GM19193 (cell line): ENCODE measurements around the gene MYDGF.

Source experiments
- POLR2A ChIP-seq: IDR thresholded peaks from 4 replicates; pipeline ENCODE4 v1.6.1; 2011; ENCODE audit not compliant: insufficient read depth, insufficient read length; ENCODE audit errors: extremely low read depth

MYDGF gene

DNA sequence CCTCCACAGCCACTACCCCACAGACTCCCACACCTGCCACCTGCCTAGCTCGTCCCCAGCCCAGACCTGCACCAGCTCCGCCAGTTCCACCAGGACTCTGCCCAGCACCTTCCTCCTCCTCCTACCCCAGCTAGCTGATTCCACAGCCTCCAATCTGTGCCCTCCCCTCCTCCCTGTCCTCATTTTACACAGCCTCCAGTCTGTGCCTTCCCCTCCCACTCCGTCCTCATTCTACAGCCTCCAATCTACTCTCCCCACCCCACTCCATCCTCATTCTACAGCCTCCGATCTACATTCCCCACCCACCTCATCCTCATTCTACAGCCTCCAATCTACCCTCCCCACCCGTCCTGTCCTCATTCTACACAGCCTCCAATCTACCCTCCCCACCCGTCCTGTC lies 7.3 kb downstream of the MYDGF start:
- TF ChIP-seq POLR2A, result no peak

- no peak for TF ChIP-seq POLR2A
These were observed 8.0 kb downstream of the MYDGF start for GRCh38 chr19:4662020-4662695.

GRCh38 chr19:4660993-4661392 lies 9.1 kb downstream of the MYDGF start:
- no peak for TF ChIP-seq POLR2A

DNA sequence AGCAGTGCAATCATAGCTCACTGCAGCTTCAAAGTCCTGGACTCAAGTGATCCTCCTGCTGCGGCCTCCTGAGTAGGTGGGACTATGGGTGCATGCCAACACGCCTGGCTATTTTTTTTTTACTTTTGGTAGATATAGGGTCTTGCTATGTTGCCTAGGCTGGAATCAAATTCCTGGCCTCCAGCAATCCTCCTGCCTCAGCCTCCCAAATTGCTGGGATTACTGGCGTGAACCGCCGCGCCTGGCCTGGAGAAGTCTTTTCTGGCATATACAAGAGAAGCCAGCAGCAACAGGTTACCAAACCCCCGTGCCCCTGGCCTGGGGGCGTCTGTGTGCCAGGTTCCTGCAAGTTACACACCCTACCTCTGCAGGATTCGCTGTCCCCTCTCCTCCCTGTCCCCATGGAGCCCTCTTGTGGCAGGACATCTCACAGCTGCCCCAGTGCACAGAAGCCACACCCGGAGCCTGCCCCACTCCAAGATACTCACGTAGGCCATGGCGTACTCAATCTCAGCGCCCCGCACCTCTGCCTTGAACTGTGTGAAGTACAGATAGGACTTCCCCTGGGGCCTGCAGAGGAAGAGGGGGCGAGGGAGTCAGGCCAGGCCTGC lies 9.9 kb downstream of the MYDGF start:
- no peak for TF ChIP-seq POLR2A

- TF ChIP-seq POLR2A, result no peak
These were observed 12.3 kb downstream of the MYDGF start for GRCh38 chr19:4657835-4658234.

DNA sequence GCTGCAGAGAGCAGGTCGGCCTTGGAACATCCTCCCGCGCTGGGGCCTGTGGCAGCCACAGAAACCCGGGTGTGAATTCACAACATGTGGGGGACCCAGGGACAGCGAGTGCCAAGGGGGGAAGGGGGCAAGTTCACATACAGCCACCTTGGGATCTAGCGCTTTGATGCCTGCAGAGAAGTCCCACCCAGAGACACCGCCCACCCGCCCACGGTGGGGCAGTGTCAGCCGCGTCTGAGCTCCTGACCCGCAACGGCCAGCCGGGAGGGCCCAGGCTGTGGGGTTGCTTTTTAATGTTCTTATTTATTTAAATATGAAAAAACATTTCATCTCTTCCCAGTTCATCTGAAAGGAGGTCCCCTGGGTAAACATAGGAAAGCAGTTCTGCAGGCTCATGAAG lies 12.9 kb downstream of the MYDGF start:
- no peak for TF ChIP-seq POLR2A

DNA sequence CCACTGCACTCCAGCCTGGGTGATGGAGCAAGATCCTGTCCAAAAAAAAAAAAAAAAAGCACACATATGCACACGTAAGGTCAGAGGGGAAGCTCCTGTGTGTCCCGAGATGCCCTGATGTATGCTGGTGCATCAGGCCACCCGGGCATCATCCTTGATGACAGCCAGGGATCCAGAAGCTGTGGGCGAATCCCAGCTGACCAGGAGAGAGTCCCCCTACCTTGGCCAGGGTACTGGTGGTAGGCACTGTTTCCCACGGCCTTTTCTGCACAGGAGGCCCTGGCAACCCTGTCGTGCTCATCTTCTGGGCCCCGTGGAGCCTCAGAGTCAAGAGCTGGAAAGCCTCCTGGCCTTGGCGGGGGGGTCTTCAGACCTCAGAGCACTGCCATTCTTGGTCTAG lies 14.0 kb downstream of the MYDGF start:
- peak; percentile 29 for TF ChIP-seq POLR2A

DNA sequence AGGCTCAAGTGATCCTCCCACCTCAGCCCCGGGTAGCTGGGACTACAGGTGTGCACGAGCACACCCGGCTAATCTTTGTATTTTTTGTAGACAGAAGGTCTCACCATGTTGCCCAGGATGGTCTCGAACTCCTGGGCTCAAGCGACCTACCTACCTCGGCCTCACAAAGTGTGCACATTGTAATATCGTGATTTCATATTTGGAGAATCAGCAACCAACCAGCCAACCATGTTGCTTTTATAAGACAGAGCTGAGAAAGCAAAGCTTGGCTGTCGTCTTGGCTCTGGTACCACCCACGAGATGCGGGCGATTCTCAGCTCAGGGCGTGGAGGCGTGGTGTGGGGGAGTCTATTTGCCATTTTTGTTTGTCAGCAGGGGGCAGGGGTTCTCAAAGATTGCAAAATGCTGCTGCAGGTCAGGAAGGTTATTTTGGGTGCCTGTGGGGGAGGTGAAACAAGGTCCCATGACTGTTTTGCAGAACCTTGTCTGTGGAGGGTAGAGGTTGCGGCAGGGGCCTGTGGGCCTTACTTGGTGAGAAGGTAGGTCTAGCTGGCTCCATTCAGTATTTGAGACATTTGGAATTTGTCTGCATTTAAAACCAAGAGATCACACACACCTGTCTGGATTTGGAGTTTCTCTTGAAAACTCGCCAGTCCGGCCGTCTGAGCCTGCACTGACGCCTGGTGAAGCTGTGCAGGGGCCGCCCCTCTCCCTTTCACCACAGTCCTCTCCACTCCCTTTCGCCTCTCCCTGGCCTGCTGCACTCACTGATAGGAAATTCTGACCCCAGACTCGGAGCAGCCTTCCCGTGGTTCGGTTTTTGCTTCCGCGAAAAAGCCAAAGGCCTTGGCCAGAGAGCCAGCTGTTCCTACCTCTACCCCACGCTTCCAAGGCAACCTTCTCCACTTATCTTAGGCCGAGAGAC lies 15.4 kb downstream of the MYDGF start:
- no peak for TF ChIP-seq POLR2A

DNA sequence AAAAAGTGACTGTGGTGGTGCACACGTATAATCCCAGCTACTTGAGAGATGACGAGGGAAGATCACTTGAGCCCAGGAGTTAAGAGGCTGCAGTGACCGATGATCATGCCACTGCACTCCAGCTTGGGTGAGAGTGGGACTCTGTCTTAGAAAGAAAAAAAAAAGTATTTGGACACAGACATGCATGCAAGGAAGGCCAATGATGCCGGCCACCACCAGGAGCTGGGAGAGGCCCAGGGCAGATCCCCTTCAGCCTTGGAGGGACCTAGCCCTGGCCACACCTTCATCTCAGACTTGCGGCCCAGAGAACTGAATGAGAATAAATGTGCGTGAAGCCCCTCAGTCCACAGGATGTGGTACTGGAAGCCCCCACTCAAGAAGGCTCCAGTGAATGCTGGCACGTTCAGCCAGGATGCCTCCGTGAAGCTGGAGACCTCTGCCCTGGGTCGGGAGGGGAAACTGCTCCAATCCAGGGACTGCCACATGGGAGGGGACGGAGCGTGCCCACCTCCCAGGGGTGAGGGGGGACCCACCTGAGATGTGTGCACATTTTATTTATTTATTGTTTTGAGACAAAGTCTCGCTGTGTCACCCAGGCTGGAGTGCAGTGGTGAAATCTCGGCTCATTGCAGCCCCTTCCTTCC lies 16.2 kb downstream of the MYDGF start:
- TF ChIP-seq POLR2A, result no peak

DNA sequence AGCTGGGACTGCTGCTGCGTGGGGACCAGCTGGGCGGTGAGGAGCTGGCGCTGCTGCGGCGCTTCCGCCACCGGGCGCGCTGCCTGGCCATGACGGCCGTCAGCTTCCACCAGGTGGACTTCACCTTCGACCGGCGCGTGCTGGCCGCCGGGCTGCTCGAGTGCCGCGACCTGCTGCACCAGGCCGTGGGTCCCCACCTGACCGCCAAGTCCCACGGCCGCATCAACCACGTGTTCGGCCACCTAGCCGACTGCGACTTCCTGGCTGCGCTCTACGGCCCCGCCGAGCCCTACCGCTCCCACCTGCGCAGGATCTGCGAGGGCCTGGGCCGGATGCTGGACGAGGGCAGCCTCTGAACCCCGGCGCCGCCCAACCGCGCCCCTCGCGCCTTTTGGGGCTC lies 18.1 kb downstream of the MYDGF start:
- no peak for TF ChIP-seq POLR2A

- TF ChIP-seq POLR2A, result no peak
These were observed 20.0 kb downstream of the MYDGF start for GRCh38 chr19:4650159-4650558.

GRCh38 chr19:4649392-4650047 lies 20.6 kb downstream of the MYDGF start:
- no peak for TF ChIP-seq POLR2A

- no peak for TF ChIP-seq POLR2A
These were observed 22.2 kb downstream of the MYDGF start for GRCh38 chr19:4647676-4648644.
